GM18498 (cell line): ENCODE data around the gene KCNRG.
"Not testable (repeated sequence)": the region's sequence is repeated elsewhere in the genome, so short reads cannot be mapped to it uniquely, and the experiment has no call there.

Experiments
- ATAC-seq: cut with Tn5 transposase; IDR thresholded peaks from one replicate; pipeline ENCODE4 v1.9.1; 2021; ENCODE audit warnings: mild to moderate bottlenecking, moderate library complexity; ENCODE audit not compliant: unreplicated experiment

The KCNRG gene

GRCh38 chr13:50015258-50015657 lies at the start of gene KCNRG:
TSS of gene KCNRG (plus strand) at chr13:50015444. CDS start at chr13:50015494, 50 bp downstream.
- no peak for ATAC-seq

GRCh38 chr13:49967456-49967855 lies 47.8 kb upstream of the KCNRG start:
- ATAC-seq, result no peak

- no peak for ATAC-seq
Measured at GRCh38 chr13:49972709-49973108, 42.5 kb upstream of the KCNRG start.

GRCh38 chr13:49975826-49976225 lies 39.4 kb upstream of the KCNRG start:
- no peak for ATAC-seq

- peak; percentile 48 for ATAC-seq
Measured at GRCh38 chr13:49976314-49977258, 38.7 kb upstream of the KCNRG start.

- ATAC-seq, result no peak
Measured at GRCh38 chr13:49977992-49978391, 37.3 kb upstream of the KCNRG start.

- no peak for ATAC-seq
Measured at GRCh38 chr13:49980266-49980665, 35.0 kb upstream of the KCNRG start.

GRCh38 chr13:49985129-49985528 lies 30.1 kb upstream of the KCNRG start:
- ATAC-seq, result no peak

- no peak for ATAC-seq
Measured at GRCh38 chr13:49986471-49986870, 28.8 kb upstream of the KCNRG start.

GRCh38 chr13:49990612-49991011 lies 24.6 kb upstream of the KCNRG start:
- ATAC-seq, result not testable (repeated sequence)

- ATAC-seq, result no peak
Measured at GRCh38 chr13:49993111-49993510, 22.1 kb upstream of the KCNRG start.

- ATAC-seq, result no peak
Measured at GRCh38 chr13:49993666-49994065, 21.6 kb upstream of the KCNRG start.

GRCh38 chr13:49995625-49996101 lies 19.6 kb upstream of the KCNRG start:
- no peak for ATAC-seq

- ATAC-seq, result peak; percentile 62
Measured at GRCh38 chr13:49996161-49996915, 18.9 kb upstream of the KCNRG start.

- peak; percentile 79 for ATAC-seq
Measured at GRCh38 chr13:49996951-49997895, 18.0 kb upstream of the KCNRG start, which contains the start of gene TRIM13. TSS of gene TRIM13 (plus strand) at chr13:49997042. CDS start at chr13:50011941, 14,899 bp downstream.

- no peak for ATAC-seq
Measured at GRCh38 chr13:49997955-49998354, 17.3 kb upstream of the KCNRG start.

- ATAC-seq, result no peak
Measured at GRCh38 chr13:49998714-49999624, 16.3 kb upstream of the KCNRG start.

GRCh38 chr13:50001287-50001686 lies 14.0 kb upstream of the KCNRG start:
- ATAC-seq, result no peak

GRCh38 chr13:50006426-50007135 lies 8.7 kb upstream of the KCNRG start:
- no peak for ATAC-seq
